Smooth muscle cell (in vitro differentiated cells): ENCODE measurements around the gene BBS9. TPM values are rescaled to one million over a fixed set of nuclear protein-coding genes. Genes with fewer than 3 reads are reported as not detected.

Source experiments
- DNase-seq: peaks from one replicate; lab custom pipeline; 2025; ENCODE audit not compliant: unreplicated experiment; lab: John Stamatoyannopoulos, UW
- H2AFZ ChIP-seq: fragments of 200-600 bp; sonication (generic); 2 replicates; pipeline ENCODE4 v1.6.0; 2016; ENCODE audit warnings: antibody characterized with exemption, low read depth, mild to moderate bottlenecking
- H3F3A ChIP-seq: fragments of 200-600 bp; sonication (generic); 2 replicates; pipeline ENCODE4 v1.6.0; 2017; ENCODE audit warnings: antibody characterized with exemption, low read depth
- H3K27ac ChIP-seq: fragments of 200-600 bp; sonication (generic); 2 replicates; pipeline ENCODE4 v1.5.1; 2016; ENCODE audit warnings: low read depth, mild to moderate bottlenecking
- H3K27me3 ChIP-seq: fragments of 200-600 bp; sonication (generic); 2 replicates; pipeline ENCODE4 v1.6.1; 2016; ENCODE audit warnings: low read depth, mild to moderate bottlenecking
- H3K36me3 ChIP-seq: fragments of 200-600 bp; sonication (generic); 2 replicates; pipeline ENCODE4 v1.5.1; 2016; ENCODE audit warnings: low read depth
- H3K4me1 ChIP-seq: fragments of 200-600 bp; sonication (generic); 2 replicates; pipeline ENCODE4 v1.5.1; 2016; ENCODE audit warnings: low read depth
- H3K4me2 ChIP-seq: fragments of 200-600 bp; sonication (generic); 2 replicates; pipeline ENCODE4 v1.6.0; 2016; ENCODE audit warnings: mild to moderate bottlenecking
- H3K4me3 ChIP-seq: fragments of 200-600 bp; sonication (generic); 2 replicates; pipeline ENCODE4 v1.5.1; 2016; ENCODE audit warnings: mild to moderate bottlenecking
- H3K79me2 ChIP-seq: fragments of 200-600 bp; sonication (generic); 2 replicates; pipeline ENCODE4 v1.6.0; 2016; ENCODE audit warnings: low read depth, mild to moderate bottlenecking
- H3K9ac ChIP-seq: fragments of 200-600 bp; sonication (generic); 2 replicates; pipeline ENCODE4 v1.6.0; 2016; ENCODE audit warnings: low read depth
- H3K9me3 ChIP-seq: fragments of 200-600 bp; sonication (generic); replicated peaks from 2 replicates; pipeline ENCODE4 v1.5.1; 2016; ENCODE audit warnings: low read depth
- H4K20me1 ChIP-seq: fragments of 200-600 bp; sonication (generic); 2 replicates; pipeline ENCODE4 v1.6.0; 2016; ENCODE audit warnings: low read depth
- WGBS: methylation state at CpG from one replicate; pipeline ENCODE4 v1.1.7; 2016; ENCODE audit warnings: low lambda C conversion rate; 5-methylcytosine and 5-hydroxymethylcytosine counted together
- polyA plus RNA-seq: library from polyadenylated mRNA; unstranded; fragments of >200 nt; fragmentation: Nextera tagmentation; extraction: Ambion mirVana; gene quantifications from 2 replicates; pipeline ENCODE4 v1.2.1, GENCODE V29; 2016
- total RNA-seq: library from RNA; depleted of rRNA; stranded (reverse); fragments of >200 nt; gene quantifications from 2 replicates; pipeline ENCODE4 v1.2.3, GENCODE V29; 2014
- TF ChIP-seq, protein P1 (sequence below): fragments of 200-600 bp; sonication (generic); IDR thresholded peaks from 2 replicates; pipeline ENCODE4 v1.5.1; 2017; ENCODE audit warnings: borderline replicate concordance, mild to moderate bottlenecking, antibody characterized with exemption; ENCODE audit not compliant: insufficient read depth, poor library complexity, severe bottlenecking

BBS9 gene
- total and polyA plus RNA-seq, 2 experiments from 2014 or later = 12.8 to 19.6 TPM

DNA sequence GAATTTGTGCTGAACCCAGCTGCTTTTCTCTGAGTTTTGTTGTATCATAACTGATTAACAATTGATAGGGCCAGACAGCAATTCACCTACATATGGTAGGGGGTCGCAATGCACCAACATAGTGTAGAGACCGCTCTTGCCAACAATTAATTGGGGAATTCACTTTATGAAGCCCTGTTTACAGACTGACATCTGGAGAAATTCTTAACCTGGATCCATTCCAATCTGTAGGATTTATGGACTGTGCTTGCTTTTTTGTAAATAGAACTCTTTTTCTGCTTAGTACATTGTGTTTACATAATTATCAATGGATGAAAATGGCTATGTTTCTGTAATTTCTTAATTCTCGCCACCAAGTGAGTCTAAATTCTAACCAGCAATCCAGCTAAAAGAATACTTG lies 464.2 kb downstream of the BBS9 start:
- Histone ChIP-seq H3K27me3 (no peaks in the 10 kb centered on the region), H3K79me2 (no peaks in the 10 kb centered on the region), H3K36me3 (no peaks in the 10 kb centered on the region), H3K4me1 (peaks cover 4% of the 10 kb centered on the region), H3F3A (no peaks in the 10 kb centered on the region), H4K20me1 (no peaks in the 10 kb centered on the region), H3K4me2 (no peak overlapping the region), H3K9me3 (no peaks in the 10 kb centered on the region), H3K27ac (no peak overlapping the region), H3K4me3 (no peak overlapping the region), H2AFZ (no peak overlapping the region), H3K9ac (no peak overlapping the region)
- WGBS = 92% methylated on average over 3 of the region's 3 CpGs
- TF ChIP-seq, protein P1, sequence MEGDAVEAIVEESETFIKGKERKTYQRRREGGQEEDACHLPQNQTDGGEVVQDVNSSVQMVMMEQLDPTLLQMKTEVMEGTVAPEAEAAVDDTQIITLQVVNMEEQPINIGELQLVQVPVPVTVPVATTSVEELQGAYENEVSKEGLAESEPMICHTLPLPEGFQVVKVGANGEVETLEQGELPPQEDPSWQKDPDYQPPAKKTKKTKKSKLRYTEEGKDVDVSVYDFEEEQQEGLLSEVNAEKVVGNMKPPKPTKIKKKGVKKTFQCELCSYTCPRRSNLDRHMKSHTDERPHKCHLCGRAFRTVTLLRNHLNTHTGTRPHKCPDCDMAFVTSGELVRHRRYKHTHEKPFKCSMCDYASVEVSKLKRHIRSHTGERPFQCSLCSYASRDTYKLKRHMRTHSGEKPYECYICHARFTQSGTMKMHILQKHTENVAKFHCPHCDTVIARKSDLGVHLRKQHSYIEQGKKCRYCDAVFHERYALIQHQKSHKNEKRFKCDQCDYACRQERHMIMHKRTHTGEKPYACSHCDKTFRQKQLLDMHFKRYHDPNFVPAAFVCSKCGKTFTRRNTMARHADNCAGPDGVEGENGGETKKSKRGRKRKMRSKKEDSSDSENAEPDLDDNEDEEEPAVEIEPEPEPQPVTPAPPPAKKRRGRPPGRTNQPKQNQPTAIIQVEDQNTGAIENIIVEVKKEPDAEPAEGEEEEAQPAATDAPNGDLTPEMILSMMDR = no peak
- DNase-seq = no peak

- Histone ChIP-seq H3K4me2 (no peak overlapping the region), H3K27ac (no peak overlapping the region), H3K9ac (no peak overlapping the region), H3F3A (no peaks in the 10 kb centered on the region), H4K20me1 (no peaks in the 10 kb centered on the region), H3K27me3 (no peaks in the 10 kb centered on the region), H2AFZ (no peak overlapping the region), H3K4me1 (no peaks in the 10 kb centered on the region), H3K36me3 (no peaks in the 10 kb centered on the region), H3K79me2 (no peaks in the 10 kb centered on the region), H3K9me3 (no peaks in the 10 kb centered on the region), H3K4me3 (no peak overlapping the region)
- no peak for DNase-seq
- TF ChIP-seq, protein P1 = no peak
Measured at GRCh38 chr7:33596686-33597085, 467.3 kb downstream of the BBS9 start.

DNA sequence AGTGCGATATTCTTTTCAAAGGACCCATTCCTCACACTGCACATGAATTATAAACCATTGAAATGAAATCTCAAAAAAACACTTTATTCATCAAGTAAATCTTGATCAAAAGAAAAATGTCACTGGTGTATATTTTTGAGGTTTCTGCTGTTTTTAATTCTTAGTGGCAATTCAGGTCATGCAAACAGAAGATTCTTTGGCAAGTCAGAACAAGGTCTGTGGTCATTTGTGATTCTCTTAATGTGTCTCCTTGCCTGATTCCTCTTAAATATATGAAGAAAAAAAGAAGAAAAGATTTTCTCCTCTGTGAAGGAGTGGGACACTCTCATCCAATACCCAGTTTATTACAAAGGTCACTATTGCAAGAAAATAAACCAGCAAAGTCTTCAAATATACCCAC lies 467.8 kb downstream of the BBS9 start:
- no peaks in the 10 kb centered on the region for H3K4me1 ChIP-seq
- no peak overlapping the region for H2AFZ ChIP-seq
- no peak for DNase-seq
- no peaks in the 10 kb centered on the region for H3K79me2 ChIP-seq
- H3K9me3 ChIP-seq = no peaks in the 10 kb centered on the region
- no peak overlapping the region for H3K27ac ChIP-seq
- no peaks in the 10 kb centered on the region for H3K36me3 ChIP-seq
- H3K4me3 ChIP-seq = no peak overlapping the region
- no peaks in the 10 kb centered on the region for H3K27me3 ChIP-seq
- no peak overlapping the region for H3K9ac ChIP-seq
- WGBS = 97% methylated on average over 1 of the region's 1 CpG
- H3F3A ChIP-seq = no peaks in the 10 kb centered on the region
- TF ChIP-seq, protein P1 = no peak
- H3K4me2 ChIP-seq = no peak overlapping the region
- no peaks in the 10 kb centered on the region for H4K20me1 ChIP-seq

DNA sequence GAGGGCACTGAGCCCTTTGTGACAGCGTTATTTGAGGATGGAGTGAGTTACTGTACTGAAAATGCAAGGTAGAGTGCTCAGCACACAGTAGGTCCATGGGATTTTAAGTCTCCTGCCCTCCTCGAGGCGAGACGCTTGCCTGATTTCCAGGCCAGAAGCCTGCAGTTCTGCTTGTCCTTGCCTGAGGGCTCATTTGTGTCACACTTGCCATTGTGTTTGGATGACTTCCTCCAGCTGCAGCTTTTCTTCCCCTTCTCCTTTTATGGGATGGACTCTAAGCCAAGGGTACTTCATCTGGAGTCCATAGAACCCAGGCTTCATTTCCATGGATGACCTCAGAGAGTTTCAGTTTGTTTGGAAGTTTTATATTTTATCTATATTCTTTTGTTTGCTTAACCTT lies 471.7 kb downstream of the BBS9 start:
- Histone ChIP-seq H3K79me2 (no peaks in the 10 kb centered on the region), H3K27me3 (no peaks in the 10 kb centered on the region), H2AFZ (no peak overlapping the region), H4K20me1 (no peaks in the 10 kb centered on the region), H3K27ac (no peak overlapping the region), H3K4me2 (no peak overlapping the region), H3K36me3 (no peaks in the 10 kb centered on the region), H3K9me3 (no peaks in the 10 kb centered on the region), H3F3A (no peaks in the 10 kb centered on the region), H3K4me1 (no peaks in the 10 kb centered on the region), H3K9ac (no peak overlapping the region), H3K4me3 (no peak overlapping the region)
- TF ChIP-seq, protein P1 = no peak
- WGBS = 75% methylated on average over 4 of the region's 4 CpGs
- DNase-seq = no peak
